K562 (cell line): ENCODE data around the gene APOO. TPM values are rescaled to one million over a fixed set of nuclear protein-coding genes. Genes with fewer than 3 reads are reported as not detected.

ENCODE experiments used
- ATAC-seq: fragments of 200-7000 bp; cut with Tn5 transposase; 3 replicates; pipeline ENCODE4 v1.9.1; 2020; ENCODE audit warnings: moderate library complexity
- BruUV-seq: library from RNA; stranded (reverse); fragments of 400-500 nt; replicated peaks from 2 replicates; lab custom pipeline; 2021; lab: Mats Ljungman, UMichigan
- CTCF ChIA-PET: fragments of 300-600 bp; formaldehyde crosslinking; extraction: SDS; loops from one replicate; lab custom pipeline; 2021; ENCODE audit warnings: low intra/inter-chr PET ratio; lab: Yijun Ruan, JAX
- POLR2A ChIA-PET: fragments of 300-600, 350-650 bp; sonication (Branson Sonifier 250); formaldehyde crosslinking; extraction: SDS; loops from one replicate; lab custom pipeline; 2021; ENCODE audit warnings: antibody characterized with exemption, inconsistent platforms; lab: Yijun Ruan, JAX
- DNase-seq, 4 experiments: peaks; one replicate each; pipeline versions ENCODE4 v3.0.0 to v3.0.0-alpha.2; 2011 to 2018; ENCODE audit warnings: low spot score in 3 of 4, mixed read lengths in 3 of 4; ENCODE audit errors: extremely low read depth in 1 of 4
- FAIRE-seq: peaks from 2 replicates; lab custom pipeline; 2011; peaks lifted over from hg19 to GRCh38; lab: Jason Lieb, UNC
- H2AFZ ChIP-seq: 2 replicates; pipeline ENCODE4 v1.6.0; 2011; ENCODE audit warnings: low read depth, low read length, control low read depth, inconsistent platforms
- H3K27ac ChIP-seq: fragments of 200-600 bp; 3 replicates; pipeline ENCODE4 v1.8.0; 2011; ENCODE audit warnings: low read depth, mild to moderate bottlenecking, control low read depth, inconsistent platforms, low read length, moderate library complexity, mixed read lengths; ENCODE audit errors: extremely low read depth
- H3K27me3 ChIP-seq, 2 experiments: fragments of 300-600 bp in 1 of 2; 2 replicates in 1 of 2; 3 replicates in 1 of 2; pipeline versions ENCODE4 v1.6.0 to v1.8.0; 2011; ENCODE audit warnings: inconsistent platforms in 2 of 2, low read length in 2 of 2, mild to moderate bottlenecking in 1 of 2, mixed read lengths in 1 of 2, moderate library complexity in 1 of 2; ENCODE audit not compliant: control insufficient read depth in 2 of 2, insufficient read depth in 2 of 2
- H3K36me3 ChIP-seq: fragments of 300-600 bp; 3 replicates; pipeline ENCODE4 v1.8.0; 2011; ENCODE audit warnings: mild to moderate bottlenecking, low read length, inconsistent platforms; ENCODE audit not compliant: control insufficient read depth, insufficient read depth
- H3K4me1 ChIP-seq, 2 experiments: fragments of 200-600 bp in 1 of 2; replicated peaks in 1 of 2; 2 replicates in 1 of 2; 3 replicates in 1 of 2; pipeline versions ENCODE4 v1.5.1 to v1.8.0; 2011; ENCODE audit warnings: inconsistent platforms in 2 of 2, low read length in 2 of 2, mild to moderate bottlenecking in 1 of 2, mixed read lengths in 1 of 2, moderate library complexity in 1 of 2; ENCODE audit not compliant: control insufficient read depth in 2 of 2, insufficient read depth in 2 of 2
- H3K4me2 ChIP-seq: 2 replicates; pipeline ENCODE4 v1.6.1; 2011; ENCODE audit warnings: low read length, control low read depth, inconsistent platforms, mixed read lengths; ENCODE audit not compliant: insufficient read depth
- H3K4me3 ChIP-seq: fragments of 200-600 bp; sonication (generic), shearing (Covaris generic); 2 replicates; pipeline ENCODE4 v1.5.1; 2016; ENCODE audit warnings: control low read depth, inconsistent platforms
- H3K79me2 ChIP-seq: fragments of 200-600 bp; 3 replicates; pipeline ENCODE4 v1.8.0; 2011; ENCODE audit warnings: low read length, inconsistent platforms; ENCODE audit not compliant: control insufficient read depth, insufficient read depth
- H3K9ac ChIP-seq, 2 experiments: 2 replicates each; pipeline versions ENCODE4 v1.6.0 to v1.6.1; 2011; ENCODE audit warnings: low read depth in 2 of 2, low read length in 2 of 2, control low read depth in 1 of 2, inconsistent platforms in 1 of 2, mild to moderate bottlenecking in 1 of 2, mixed read lengths in 1 of 2; ENCODE audit not compliant: insufficient read depth in 1 of 2
- H3K9me1 ChIP-seq: one replicate; pipeline ENCODE4 v1.6.0; 2011; ENCODE audit warnings: inconsistent platforms, mild to moderate bottlenecking, low read length, moderate library complexity; ENCODE audit not compliant: control insufficient read depth, insufficient read depth
- H3K9me3 ChIP-seq: replicated peaks from 2 replicates; pipeline ENCODE4 v1.5.1; 2011; ENCODE audit warnings: low read depth, low read length, inconsistent platforms; ENCODE audit not compliant: control insufficient read depth, insufficient read depth
- H4K20me1 ChIP-seq: replicated peaks from 2 replicates; pipeline ENCODE4 v1.6.1; 2011; ENCODE audit warnings: low read length, inconsistent platforms, mixed read lengths; ENCODE audit not compliant: control insufficient read depth, insufficient read depth
- CSDE1 ChIP-seq, 2 experiments: fragments of 450-650 bp; IDR thresholded peaks; 2 replicates each; pipeline ENCODE4 v1.6.1; 2016; ENCODE audit warnings: mild to moderate bottlenecking in 1 of 2
- KDM2B ChIP-seq: fragments of 250-450 bp; sonication (Bioruptor Pico); IDR thresholded peaks from 2 replicates; pipeline ENCODE4 v1.8.0; 2021; ENCODE audit warnings: mild to moderate bottlenecking, moderate library complexity
- MCM5 ChIP-seq: fragments of 450-650 bp; IDR thresholded peaks from 2 replicates; pipeline ENCODE4 v1.6.1; 2016; ENCODE audit warnings: low read depth
- MGA ChIP-seq: fragments of 450-650 bp; IDR thresholded peaks from 2 replicates; pipeline ENCODE4 v1.6.1; 2016; ENCODE audit warnings: mild to moderate bottlenecking, moderate library complexity
- NCOA1 ChIP-seq: fragments of 450-650 bp; IDR thresholded peaks from 2 replicates; pipeline ENCODE4 v1.6.1; 2016; ENCODE audit warnings: low read depth
- NONO ChIP-seq, 2 experiments: fragments of 200-400 bp in 1 of 2; fragments of 450-650 bp in 1 of 2; formaldehyde crosslinking in 1 of 2; IDR thresholded peaks; 2 replicates each; pipeline ENCODE4 v1.6.1; 2017; ENCODE audit warnings: low read depth in 2 of 2, mild to moderate bottlenecking in 2 of 2, moderate library complexity in 2 of 2, low read length in 1 of 2
- ZFPM2 ChIP-seq: fragments of 250-450 bp; sonication (Bioruptor Pico); IDR thresholded peaks from 2 replicates; pipeline ENCODE4 v1.5.1; 2022; ENCODE audit warnings: mild to moderate bottlenecking
- ZNF280A ChIP-seq: fragments of 450-650 bp; IDR thresholded peaks from 2 replicates; pipeline ENCODE4 v1.6.1; 2018; ENCODE audit warnings: mild to moderate bottlenecking, low read depth; ENCODE audit not compliant: partially characterized antibody
- WGBS: fragments of 100-300 bp; shearing (Covaris generic); methylation state at CpG from one replicate; pipeline ENCODE4 v1.1.6; 2016; ENCODE audit warnings: low coverage, mixed read lengths; ENCODE audit not compliant: insufficient coverage; ENCODE audit errors: missing lambda C conversion rate; 5-methylcytosine and 5-hydroxymethylcytosine counted together
- in situ Hi-C: fragments of 300-500 bp; cut with MboI; formaldehyde crosslinking; loops from 4 replicates; pipeline ENCODE4 v1.15.0; 2018; ENCODE audit warnings: inconsistent platforms, mixed read lengths
- intact Hi-C: fragments of 100-400 bp; cut with micrococcal nuclease; formaldehyde crosslinking; loops from 2 replicates; pipeline ENCODE4 v1.14.2; 2022
- polyA plus RNA-seq, 8 experiments: library from polyadenylated mRNA; depleted of rRNA in 4 of 8; stranded (reverse) in 5 of 8; unstranded in 3 of 8; fragments of >200 nt; fragmentation: Nextera tagmentation in 2 of 8; fragmentation: Illumina TruSeq in 1 of 8; extraction: Ambion mirVana in 2 of 8; extraction: Trizol in 1 of 8; gene quantifications; 2 replicates each; pipeline versions ENCODE4 v1.2.1 to v1.2.3, GENCODE V29; 2011 to 2014; ENCODE audit warnings: inconsistent platforms in 1 of 8, missing spikeins in 1 of 8
- total RNA-seq, 7 experiments: library from RNA; depleted of rRNA in 6 of 7; stranded (reverse); fragments of >200 nt in 6 of 7; fragmentation: Illumina TruSeq in 2 of 7; extraction: Trizol in 2 of 7; gene quantifications; 2 replicates each; pipeline versions ENCODE4 v1.2.1 to v1.2.3, GENCODE V29; 2011 to 2021; ENCODE audit warnings: low replicate concordance in 1 of 7

The APOO gene
- total and polyA plus RNA-seq, 9 of the 15 experiments (the other 6 are each of a cell fraction or from before 2014, with no cell fraction given) = 37.3 to 76.4 (median 60.8) TPM

GRCh38 chrX:23810279-23810678 lies 97.5 kb downstream of the APOO start:
- Histone ChIP-seq H3K27ac (no peak overlapping the region), H3K9ac (no peak overlapping the region)
- POLR2A ChIA-PET = no interaction called here

More at GRCh38 chrX:23810279-23810678, 97.5 kb downstream of the APOO start:
- FAIRE-seq (no peak), DNase-seq (no peak), ATAC-seq (no peak)
- 21% methylated on average over 2 of the region's 3 CpGs for WGBS
- H3K9me1 ChIP-seq = no peaks in the 10 kb centered on the region
- CTCF ChIA-PET = no interaction called here
- H3K4me3 ChIP-seq = no peak overlapping the region
- no peaks in the 10 kb centered on the region for H3K79me2 ChIP-seq
- no peaks in the 10 kb centered on the region for H3K9me3 ChIP-seq
- no TSS peak for BruUV-seq
- H4K20me1 ChIP-seq = no peaks in the 10 kb centered on the region
- TF ChIP-seq NONO (IDR thresholded peaks at IDR 0.05; ENCODE audit: low read depth in 2 of 2, low read length in 1 of 2) = no peak
- no peak for TF ChIP-seq MCM5
- TF ChIP-seq NCOA1 = no peak
- TF ChIP-seq ZFPM2 (CRISPR knock-in tag) = no peak
- no peak for TF ChIP-seq ZNF280A
- no peak for TF ChIP-seq KDM2B (CRISPR knock-in tag)
- no peak for TF ChIP-seq MGA
- no peak for TF ChIP-seq CSDE1 (IDR thresholded peaks at IDR 0.05)
- intact Hi-C loops = no loop called here
- H3K4me1 ChIP-seq = peaks cover 3 to 4% of the 10 kb centered on the region in 2 experiments; a peak in 3 of 5 replicates
- H2AFZ ChIP-seq = no peak overlapping the region
- no peaks in the 10 kb centered on the region for H3K36me3 ChIP-seq
- in situ Hi-C loops = no loop called here
- H3K27me3 ChIP-seq = no peaks in the 10 kb centered on the region
- H3K4me2 ChIP-seq = no peak overlapping the region
